Neutrophil (primary cell): ENCODE results near the gene SCRN1.

Experiments used
- H3K27ac ChIP-seq: fragments of 200-600 bp; sonication (generic); 2 replicates; pipeline ENCODE4 v1.5.1; 2016; ENCODE audit warnings: mild to moderate bottlenecking, moderate library complexity
- H3K27me3 ChIP-seq: fragments of 200-600 bp; sonication (generic); 2 replicates; pipeline ENCODE4 v1.6.0; 2016; ENCODE audit warnings: mild to moderate bottlenecking
- H3K36me3 ChIP-seq: fragments of 200-600 bp; sonication (generic); 2 replicates; pipeline ENCODE4 v1.5.1; 2017
- H3K4me1 ChIP-seq, 2 experiments: fragments of 200-600 bp in 1 of 2; sonication (generic) in 1 of 2; 1 replicate in 1 of 2; 2 replicates in 1 of 2; pipeline versions ENCODE4 v1.5.1 to v1.6.1; 2013 to 2016; ENCODE audit warnings: low read depth in 1 of 2, low read length in 1 of 2, mild to moderate bottlenecking in 1 of 2, moderate library complexity in 1 of 2; ENCODE audit not compliant: control insufficient read depth in 1 of 2, insufficient read depth in 1 of 2
- H3K4me3 ChIP-seq, 2 experiments: fragments of 200-600 bp in 1 of 2; sonication (generic) in 1 of 2; 1 replicate in 1 of 2; 2 replicates in 1 of 2; pipeline ENCODE4 v1.5.1; 2013 to 2016; ENCODE audit warnings: low read depth in 1 of 2, low read length in 1 of 2, mild to moderate bottlenecking in 1 of 2, moderate library complexity in 1 of 2
- H3K9me3 ChIP-seq: fragments of 200-600 bp; sonication (generic); 2 replicates; pipeline ENCODE4 v1.5.1; 2016
- CTCF ChIP-seq: fragments of 200-600 bp; sonication (generic); IDR thresholded peaks from 2 replicates; pipeline ENCODE4 v1.5.1; 2016; ENCODE audit warnings: antibody characterized with exemption

Gene SCRN1

GRCh38 chr7:30001998-30002397, 12.4 kb upstream of the SCRN1 start:
- H3K9me3 ChIP-seq = no peaks in the 10 kb centered on the region
- no peak for TF ChIP-seq CTCF
- no peak overlapping the region for H3K27ac ChIP-seq
- no peak overlapping the region for H3K4me3 ChIP-seq
- H3K27me3 ChIP-seq = no peaks in the 10 kb centered on the region
- H3K4me1 ChIP-seq = no peaks in the 10 kb centered on the region
- no peaks in the 10 kb centered on the region for H3K36me3 ChIP-seq

- Histone ChIP-seq H3K4me3 (no peak overlapping the region), H3K27ac (no peak overlapping the region), H3K9me3 (no peaks in the 10 kb centered on the region), H3K4me1 (no peaks in the 10 kb centered on the region), H3K27me3 (no peaks in the 10 kb centered on the region), H3K36me3 (no peaks in the 10 kb centered on the region)
- TF ChIP-seq CTCF = no peak
Measured at GRCh38 chr7:29998489-29998888, 8.9 kb upstream of the SCRN1 start.

GRCh38 chr7:29996321-29996720, 6.7 kb upstream of the SCRN1 start:
- no peaks in the 10 kb centered on the region for H3K4me1 ChIP-seq
- H3K27ac ChIP-seq = no peak overlapping the region
- H3K36me3 ChIP-seq = no peaks in the 10 kb centered on the region
- H3K4me3 ChIP-seq = no peak overlapping the region
- H3K9me3 ChIP-seq = no peaks in the 10 kb centered on the region
- TF ChIP-seq CTCF = no peak
- H3K27me3 ChIP-seq = peaks cover 9% of the 10 kb centered on the region

- Histone ChIP-seq H3K4me1 (no peaks in the 10 kb centered on the region), H3K27me3 (peaks cover 16% of the 10 kb centered on the region), H3K27ac (no peak overlapping the region), H3K9me3 (no peaks in the 10 kb centered on the region), H3K36me3 (no peaks in the 10 kb centered on the region), H3K4me3 (no peak overlapping the region)
- TF ChIP-seq CTCF = no peak
Measured at GRCh38 chr7:29995652-29996051, 6.1 kb upstream of the SCRN1 start.

GRCh38 chr7:29993140-29993539, 3.5 kb upstream of the SCRN1 start:
- Histone ChIP-seq H3K4me3 (no peak overlapping the region), H3K9me3 (no peaks in the 10 kb centered on the region), H3K27ac (no peak overlapping the region), H3K27me3 (peaks cover 40% of the 10 kb centered on the region), H3K36me3 (no peaks in the 10 kb centered on the region), H3K4me1 (peaks cover 15 to 18% of the 10 kb centered on the region in 2 experiments)
- TF ChIP-seq CTCF = no peak

GRCh38 chr7:29991937-29992336, 2.3 kb upstream of the SCRN1 start:
- H3K27ac ChIP-seq = no peak overlapping the region
- TF ChIP-seq CTCF = no peak
- peaks cover 40% of the 10 kb centered on the region for H3K27me3 ChIP-seq
- no peak overlapping the region for H3K4me3 ChIP-seq
- no peaks in the 10 kb centered on the region for H3K36me3 ChIP-seq
- no peaks in the 10 kb centered on the region for H3K9me3 ChIP-seq
- H3K4me1 ChIP-seq = peaks cover 15 to 24% of the 10 kb centered on the region in 2 experiments
